DND-41 (cell line): ENCODE data around the gene SLC1A7.

Experiments
- CTCF ChIP-seq: IDR thresholded peaks from 2 replicates; pipeline ENCODE4 v1.5.1; 2012; ENCODE audit warnings: borderline replicate concordance, low read length, moderate library complexity, mild to moderate bottlenecking; ENCODE audit not compliant: poor library complexity, severe bottlenecking; ENCODE audit errors: extremely low read depth
- EZH2 ChIP-seq: IDR thresholded peaks from 3 replicates; pipeline ENCODE4 v1.6.1; 2012; ENCODE audit warnings: borderline replicate concordance, low read depth, mild to moderate bottlenecking, moderate library complexity, low read length, inconsistent platforms; ENCODE audit not compliant: severe bottlenecking

GRCh38 chr1:53126495-53126894 lies 15.9 kb downstream of the SLC1A7 start:
- TF ChIP-seq CTCF (no peak), EZH2 (no peak)
